ENCODE data around the gene HSH2D.

DNA sequence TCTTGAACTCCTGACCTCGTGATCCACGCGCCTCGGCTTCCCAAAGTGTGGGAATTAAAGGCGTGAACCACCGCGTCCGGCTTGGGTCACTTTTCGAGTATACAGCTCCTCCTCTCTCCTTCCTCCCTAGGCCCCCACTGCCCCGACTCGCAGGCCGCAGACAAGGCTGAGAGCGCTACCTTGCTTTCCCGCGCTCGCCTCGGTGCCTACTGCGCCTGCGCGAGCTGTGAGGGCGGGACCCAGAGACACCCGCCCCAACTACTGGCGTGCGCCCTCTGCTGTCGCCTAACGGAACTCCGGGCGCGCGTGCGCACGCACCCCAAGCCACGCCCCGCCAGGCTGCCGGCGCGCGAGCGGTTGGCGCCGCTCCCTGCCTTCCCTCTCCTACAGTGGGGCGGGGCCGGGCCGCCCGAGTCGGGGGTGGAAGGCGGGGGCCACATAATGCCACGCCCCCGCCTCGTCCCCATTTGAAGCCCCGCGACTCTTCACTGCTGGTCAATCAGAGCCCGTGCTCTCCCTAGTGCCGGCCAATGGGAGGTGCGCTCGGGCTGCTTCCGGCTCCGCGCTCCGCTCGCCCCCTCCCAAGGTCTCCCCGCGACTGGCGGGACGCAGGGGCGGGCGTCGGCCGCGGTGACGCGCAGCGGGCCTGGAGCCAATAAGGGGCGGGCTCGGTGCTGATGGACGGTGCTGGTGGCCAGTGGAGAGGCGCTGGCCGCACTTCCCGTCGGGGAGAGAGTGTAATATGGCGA is 32.2 kb upstream of the HSH2D start, which contains the start of gene RAB8A:
- TF ChIP-seq GATA3 (IDR thresholded peaks at IDR 0.05; ENCODE audit: low read depth, low read length) (no peak), GATA2 (IDR thresholded peaks at IDR 0.05; ENCODE audit: low read depth, low read length) (no peak)

All from SH-SY5Y (cell line).